ENCODE data around the gene TMEM59L.

DNA sequence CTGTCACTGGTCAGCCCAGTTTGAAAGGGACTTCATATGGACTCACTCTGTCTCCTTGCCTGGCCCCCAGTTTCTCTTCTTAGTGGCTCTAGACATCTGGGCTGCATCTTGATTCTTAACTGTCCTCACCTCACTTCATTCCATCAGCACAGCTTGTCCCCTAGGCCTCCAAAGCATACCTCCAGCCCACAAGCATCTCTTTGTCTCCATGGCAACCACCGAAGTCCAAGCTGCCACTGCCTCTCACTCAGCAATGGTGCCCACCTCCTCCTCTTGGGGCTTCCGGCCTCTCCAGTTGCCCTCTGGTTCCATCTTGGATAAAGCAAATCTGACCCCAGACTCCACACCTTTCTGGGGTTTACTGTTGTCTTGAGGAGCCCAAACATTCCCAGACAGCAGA is 14.2 kb downstream of the TMEM59L start:
- TF ChIP-seq, protein P1, sequence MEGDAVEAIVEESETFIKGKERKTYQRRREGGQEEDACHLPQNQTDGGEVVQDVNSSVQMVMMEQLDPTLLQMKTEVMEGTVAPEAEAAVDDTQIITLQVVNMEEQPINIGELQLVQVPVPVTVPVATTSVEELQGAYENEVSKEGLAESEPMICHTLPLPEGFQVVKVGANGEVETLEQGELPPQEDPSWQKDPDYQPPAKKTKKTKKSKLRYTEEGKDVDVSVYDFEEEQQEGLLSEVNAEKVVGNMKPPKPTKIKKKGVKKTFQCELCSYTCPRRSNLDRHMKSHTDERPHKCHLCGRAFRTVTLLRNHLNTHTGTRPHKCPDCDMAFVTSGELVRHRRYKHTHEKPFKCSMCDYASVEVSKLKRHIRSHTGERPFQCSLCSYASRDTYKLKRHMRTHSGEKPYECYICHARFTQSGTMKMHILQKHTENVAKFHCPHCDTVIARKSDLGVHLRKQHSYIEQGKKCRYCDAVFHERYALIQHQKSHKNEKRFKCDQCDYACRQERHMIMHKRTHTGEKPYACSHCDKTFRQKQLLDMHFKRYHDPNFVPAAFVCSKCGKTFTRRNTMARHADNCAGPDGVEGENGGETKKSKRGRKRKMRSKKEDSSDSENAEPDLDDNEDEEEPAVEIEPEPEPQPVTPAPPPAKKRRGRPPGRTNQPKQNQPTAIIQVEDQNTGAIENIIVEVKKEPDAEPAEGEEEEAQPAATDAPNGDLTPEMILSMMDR (IDR thresholded peaks at IDR 0.05; ENCODE audit: low read depth, low read length, missing input control), result no peak
- TF ChIP-seq RXRA (IDR thresholded peaks at IDR 0.05) (no peak), RAD21 (IDR thresholded peaks at IDR 0.05) (no peak), JUND (IDR thresholded peaks at IDR 0.05) (no peak), TAF1 (conservative IDR thresholded peaks at IDR 0.05) (no peak), EGR1 (IDR thresholded peaks at IDR 0.05; ENCODE audit: low read depth in 2 of 2) (no peak), SP1 (IDR thresholded peaks at IDR 0.05) (no peak), FOXA2 (IDR thresholded peaks at IDR 0.05) (no peak)
- TF ChIP-seq, protein P2, sequence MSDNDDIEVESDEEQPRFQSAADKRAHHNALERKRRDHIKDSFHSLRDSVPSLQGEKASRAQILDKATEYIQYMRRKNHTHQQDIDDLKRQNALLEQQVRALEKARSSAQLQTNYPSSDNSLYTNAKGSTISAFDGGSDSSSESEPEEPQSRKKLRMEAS (IDR thresholded peaks at IDR 0.05), result no peak
- TF ChIP-seq, protein P3, sequence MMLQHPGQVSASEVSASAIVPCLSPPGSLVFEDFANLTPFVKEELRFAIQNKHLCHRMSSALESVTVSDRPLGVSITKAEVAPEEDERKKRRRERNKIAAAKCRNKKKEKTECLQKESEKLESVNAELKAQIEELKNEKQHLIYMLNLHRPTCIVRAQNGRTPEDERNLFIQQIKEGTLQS (IDR thresholded peaks at IDR 0.05), result no peak
- TF ChIP-seq, protein P4, sequence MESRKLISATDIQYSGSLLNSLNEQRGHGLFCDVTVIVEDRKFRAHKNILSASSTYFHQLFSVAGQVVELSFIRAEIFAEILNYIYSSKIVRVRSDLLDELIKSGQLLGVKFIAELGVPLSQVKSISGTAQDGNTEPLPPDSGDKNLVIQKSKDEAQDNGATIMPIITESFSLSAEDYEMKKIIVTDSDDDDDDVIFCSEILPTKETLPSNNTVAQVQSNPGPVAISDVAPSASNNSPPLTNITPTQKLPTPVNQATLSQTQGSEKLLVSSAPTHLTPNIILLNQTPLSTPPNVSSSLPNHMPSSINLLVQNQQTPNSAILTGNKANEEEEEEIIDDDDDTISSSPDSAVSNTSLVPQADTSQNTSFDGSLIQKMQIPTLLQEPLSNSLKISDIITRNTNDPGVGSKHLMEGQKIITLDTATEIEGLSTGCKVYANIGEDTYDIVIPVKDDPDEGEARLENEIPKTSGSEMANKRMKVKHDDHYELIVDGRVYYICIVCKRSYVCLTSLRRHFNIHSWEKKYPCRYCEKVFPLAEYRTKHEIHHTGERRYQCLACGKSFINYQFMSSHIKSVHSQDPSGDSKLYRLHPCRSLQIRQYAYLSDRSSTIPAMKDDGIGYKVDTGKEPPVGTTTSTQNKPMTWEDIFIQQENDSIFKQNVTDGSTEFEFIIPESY (IDR thresholded peaks at IDR 0.05), result no peak
- TF ChIP-seq, protein P5, sequence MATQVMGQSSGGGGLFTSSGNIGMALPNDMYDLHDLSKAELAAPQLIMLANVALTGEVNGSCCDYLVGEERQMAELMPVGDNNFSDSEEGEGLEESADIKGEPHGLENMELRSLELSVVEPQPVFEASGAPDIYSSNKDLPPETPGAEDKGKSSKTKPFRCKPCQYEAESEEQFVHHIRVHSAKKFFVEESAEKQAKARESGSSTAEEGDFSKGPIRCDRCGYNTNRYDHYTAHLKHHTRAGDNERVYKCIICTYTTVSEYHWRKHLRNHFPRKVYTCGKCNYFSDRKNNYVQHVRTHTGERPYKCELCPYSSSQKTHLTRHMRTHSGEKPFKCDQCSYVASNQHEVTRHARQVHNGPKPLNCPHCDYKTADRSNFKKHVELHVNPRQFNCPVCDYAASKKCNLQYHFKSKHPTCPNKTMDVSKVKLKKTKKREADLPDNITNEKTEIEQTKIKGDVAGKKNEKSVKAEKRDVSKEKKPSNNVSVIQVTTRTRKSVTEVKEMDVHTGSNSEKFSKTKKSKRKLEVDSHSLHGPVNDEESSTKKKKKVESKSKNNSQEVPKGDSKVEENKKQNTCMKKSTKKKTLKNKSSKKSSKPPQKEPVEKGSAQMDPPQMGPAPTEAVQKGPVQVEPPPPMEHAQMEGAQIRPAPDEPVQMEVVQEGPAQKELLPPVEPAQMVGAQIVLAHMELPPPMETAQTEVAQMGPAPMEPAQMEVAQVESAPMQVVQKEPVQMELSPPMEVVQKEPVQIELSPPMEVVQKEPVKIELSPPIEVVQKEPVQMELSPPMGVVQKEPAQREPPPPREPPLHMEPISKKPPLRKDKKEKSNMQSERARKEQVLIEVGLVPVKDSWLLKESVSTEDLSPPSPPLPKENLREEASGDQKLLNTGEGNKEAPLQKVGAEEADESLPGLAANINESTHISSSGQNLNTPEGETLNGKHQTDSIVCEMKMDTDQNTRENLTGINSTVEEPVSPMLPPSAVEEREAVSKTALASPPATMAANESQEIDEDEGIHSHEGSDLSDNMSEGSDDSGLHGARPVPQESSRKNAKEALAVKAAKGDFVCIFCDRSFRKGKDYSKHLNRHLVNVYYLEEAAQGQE (IDR thresholded peaks at IDR 0.05), result no peak
